Erythroblast (primary cell): ENCODE data around the gene TTC21A.

Source experiments
- GATA1 ChIP-seq: IDR thresholded peaks from 2 replicates; pipeline ENCODE4 v1.6.1; 2011; ENCODE audit warnings: low read depth, mild to moderate bottlenecking, control low read depth, low read length, moderate library complexity
- POLR2A ChIP-seq: IDR thresholded peaks from 2 replicates; pipeline ENCODE4 v1.6.1; 2011; ENCODE audit warnings: mild to moderate bottlenecking, low read length

DNA sequence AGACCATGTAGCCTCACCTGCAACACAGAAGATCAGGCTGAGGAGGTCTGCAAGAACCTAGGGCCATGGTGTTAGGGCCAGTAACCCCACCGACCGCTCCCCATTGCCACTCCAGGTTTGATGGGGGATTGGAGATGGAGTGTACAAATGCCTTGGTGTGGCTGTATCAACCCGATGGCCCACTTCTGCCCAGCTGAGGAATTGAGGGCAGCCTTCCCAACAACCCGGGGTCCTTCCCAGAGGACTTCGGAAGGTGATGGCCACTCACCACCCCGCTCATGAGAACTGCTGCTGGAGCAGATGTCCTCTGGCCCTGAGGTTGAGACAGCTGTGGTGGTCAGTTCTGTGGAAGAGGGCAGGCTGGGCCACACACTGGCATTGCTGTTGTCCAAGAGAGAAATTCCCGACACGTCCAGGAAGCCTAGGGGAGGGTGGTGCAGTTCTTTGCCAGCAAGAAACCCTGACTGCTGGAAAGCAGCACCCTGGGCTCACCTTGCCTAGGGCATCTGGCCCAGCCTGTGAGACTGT, 8.9 kb upstream of the TTC21A start:
- TF ChIP-seq POLR2A (no peak), GATA1 (no peak)
